K562 (cell line): ENCODE results near the gene ZNF629.

ENCODE experiments used
- CTCF ChIP-seq, 3 experiments: IDR thresholded peaks in 2 of 3; conservative IDR thresholded peaks in 1 of 3; 2 replicates each; pipeline ENCODE4 v1.5.1; 2011 to 2012; ENCODE audit warnings: low read length in 3 of 3, mild to moderate bottlenecking in 3 of 3, control low read depth in 2 of 3, improper control_type of control experiment in 1 of 3, inconsistent platforms in 1 of 3, low read depth in 1 of 3, mixed read lengths in 1 of 3, moderate library complexity in 1 of 3; ENCODE audit not compliant: insufficient read depth in 2 of 3
- HNRNPH1 ChIP-seq: fragments of 200-400 bp; formaldehyde crosslinking; optimal IDR thresholded peaks from 2 replicates; pipeline ENCODE3; 2017; ENCODE audit warnings: low read depth, mild to moderate bottlenecking, low read length, moderate library complexity
- KAT7 ChIP-seq: sonication (generic); formaldehyde crosslinking; IDR thresholded peaks from 2 replicates; pipeline ENCODE4 v1.8.0; 2022; ENCODE audit warnings: missing genetic modification reagents, mild to moderate bottlenecking, borderline replicate concordance
- MXI1 ChIP-seq: IDR thresholded peaks from 2 replicates; pipeline ENCODE4 v1.6.1; 2011; ENCODE audit warnings: low read depth, mild to moderate bottlenecking, improper control_type of control experiment, low read length
- POLR2AphosphoS5 ChIP-seq: IDR thresholded peaks from 2 replicates; pipeline ENCODE4 v1.6.1; 2011; ENCODE audit warnings: mild to moderate bottlenecking, low read depth, low read length, moderate library complexity; ENCODE audit not compliant: control insufficient read depth, insufficient read depth
- PRPF4 ChIP-seq: fragments of 200-400 bp; formaldehyde crosslinking; IDR thresholded peaks from one replicate; pipeline ENCODE4 v1.6.1; 2017; ENCODE audit warnings: low read length, low read depth, mild to moderate bottlenecking; ENCODE audit not compliant: insufficient read depth, poor library complexity, severe bottlenecking
- RAD21 ChIP-seq, 2 experiments: fragments of 250-450 bp in 1 of 2; fragments of 450-650 bp in 1 of 2; sonication (Bioruptor Pico) in 1 of 2; formaldehyde crosslinking in 1 of 2; IDR thresholded peaks in 1 of 2; conservative IDR thresholded peaks in 1 of 2; 2 replicates each; pipeline versions ENCODE4 v1.4.0 to v1.8.0; 2020 to 2022; ENCODE audit warnings: mild to moderate bottlenecking in 2 of 2, moderate library complexity in 1 of 2
- RAD51 ChIP-seq: fragments of 450-650 bp; IDR thresholded peaks from 2 replicates; pipeline ENCODE4 v1.7.1; 2016; ENCODE audit warnings: low read depth, mild to moderate bottlenecking, borderline replicate concordance
- TCF3 ChIP-seq: sonication (generic); formaldehyde crosslinking; IDR thresholded peaks from 2 replicates; pipeline ENCODE4 v1.4.0; 2020; ENCODE audit warnings: mild to moderate bottlenecking, missing genetic modification reagents

DNA sequence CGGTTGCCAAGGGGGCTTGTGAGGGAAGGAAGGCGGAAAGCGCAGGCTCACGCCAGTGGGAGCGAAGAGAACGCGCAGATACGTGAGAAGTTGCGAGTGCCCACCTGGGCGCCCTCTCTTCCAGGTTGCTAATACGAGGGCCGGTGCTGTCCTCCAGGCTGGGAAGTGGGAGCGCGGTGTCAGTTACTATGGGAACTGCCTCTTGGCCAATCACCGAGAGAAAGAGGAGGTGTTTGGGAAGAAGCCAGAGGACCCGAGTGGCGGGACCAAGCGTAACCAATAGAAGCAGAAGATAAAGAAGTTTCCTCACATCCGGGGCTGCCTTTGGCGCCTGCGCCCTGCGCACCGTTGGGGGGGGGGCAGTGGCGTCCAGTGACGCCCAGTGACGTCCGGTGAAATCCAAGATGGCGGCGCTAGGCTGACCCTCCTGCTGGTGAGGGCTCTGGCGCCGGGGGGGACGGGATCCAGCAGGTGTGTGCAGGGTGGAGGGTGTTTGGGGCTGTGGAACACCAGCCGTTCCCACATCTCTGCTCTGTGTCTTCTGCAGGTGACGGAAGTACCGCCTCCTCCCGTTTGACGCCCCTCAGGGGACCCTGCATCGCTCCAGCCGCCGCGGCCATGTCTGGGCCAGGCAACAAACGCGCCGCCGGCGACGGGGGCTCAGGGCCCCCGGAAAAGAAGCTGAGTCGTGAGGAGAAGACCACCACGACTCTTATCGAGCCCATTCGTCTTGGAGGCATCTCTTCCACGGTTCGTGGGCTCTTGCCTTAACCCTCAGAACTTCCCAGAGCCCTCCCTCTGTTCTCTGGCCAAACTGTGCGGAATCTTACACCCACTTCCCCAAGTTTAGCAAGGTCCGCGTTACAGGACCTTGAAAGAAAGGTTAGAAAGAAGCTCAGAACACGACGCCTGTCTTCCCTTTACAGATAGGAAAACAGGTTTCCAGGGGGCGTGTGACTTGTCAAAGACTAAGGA lies 24.8 kb downstream of the ZNF629 start, which contains the start of the genes CFAP119 and RNF40:
- TF ChIP-seq MXI1 (peak; percentile 94), CTCF (IDR thresholded peaks at IDR 0.05 in 2 of 3, conservative IDR thresholded peaks at IDR 0.05 in 1 of 3; ENCODE audit: insufficient read depth in 2 of 3, low read depth in 1 of 3, low read length in 3 of 3) (no peak), TCF3 (CRISPR knock-in tag) (no peak), RAD51 (no peak), PRPF4 (no peak), HNRNPH1 (no peak), POLR2AphosphoS5 (peak; percentile 79), KAT7 (no peak), RAD21 (CRISPR knock-in tag; conservative IDR thresholded peaks at IDR 0.05 in 1 of 2, IDR thresholded peaks at IDR 0.05 in 1 of 2) (no peak)
